SH-SY5Y (cell line): ENCODE data around the gene ACSL5.

Experiments used
- GATA2 ChIP-seq: IDR thresholded peaks from 2 replicates; pipeline ENCODE4 v1.6.1; 2011; ENCODE audit warnings: mild to moderate bottlenecking, low read depth, low read length
- GATA3 ChIP-seq: IDR thresholded peaks from 2 replicates; pipeline ENCODE4 v1.6.1; 2011; ENCODE audit warnings: low read depth, mild to moderate bottlenecking, low read length, moderate library complexity

Gene ACSL5

GRCh38 chr10:112373912-112374338, at the start of gene ACSL5:
TSS of gene ACSL5 (plus strand) at chr10:112374116. CDS start at chr10:112394947, 20,831 bp downstream.
- no peak for TF ChIP-seq GATA2
- TF ChIP-seq GATA3: no peak

- TF ChIP-seq GATA3: no peak
- TF ChIP-seq GATA2: no peak
These were observed 46.2 kb upstream of the ACSL5 start for GRCh38 chr10:112327678-112328077.

- TF ChIP-seq GATA2 (no peak), GATA3 (no peak)
These were observed 43.8 kb upstream of the ACSL5 start for GRCh38 chr10:112330162-112330561.

- no peak for TF ChIP-seq GATA3
- no peak for TF ChIP-seq GATA2
These were observed 43.2 kb upstream of the ACSL5 start for GRCh38 chr10:112330607-112331160.

GRCh38 chr10:112332022-112332421, 41.9 kb upstream of the ACSL5 start:
- TF ChIP-seq GATA2 (no peak), GATA3 (no peak)

- TF ChIP-seq GATA3: no peak
- no peak for TF ChIP-seq GATA2
These were observed 41.2 kb upstream of the ACSL5 start for GRCh38 chr10:112332509-112333228.

- TF ChIP-seq GATA3 (no peak), GATA2 (no peak)
These were observed 40.5 kb upstream of the ACSL5 start for GRCh38 chr10:112333452-112333851.

GRCh38 chr10:112335111-112335867, 38.6 kb upstream of the ACSL5 start:
- TF ChIP-seq GATA2 (no peak), GATA3 (no peak)

GRCh38 chr10:112335868-112336265, 38.0 kb upstream of the ACSL5 start:
- no peak for TF ChIP-seq GATA2

- TF ChIP-seq GATA3 (no peak), GATA2 (no peak)
These were observed 37.2 kb upstream of the ACSL5 start for GRCh38 chr10:112336556-112337201.

- TF ChIP-seq GATA3: no peak
- no peak for TF ChIP-seq GATA2
These were observed 35.0 kb upstream of the ACSL5 start for GRCh38 chr10:112338957-112339356.

GRCh38 chr10:112340601-112341000, 33.3 kb upstream of the ACSL5 start:
- no peak for TF ChIP-seq GATA3

- TF ChIP-seq GATA3: no peak
- TF ChIP-seq GATA2: no peak
These were observed 30.7 kb upstream of the ACSL5 start for GRCh38 chr10:112343056-112343806.

- TF ChIP-seq GATA2: no peak
- TF ChIP-seq GATA3: no peak
These were observed 29.7 kb upstream of the ACSL5 start for GRCh38 chr10:112344261-112344660.
